WTC11 (cell line): ENCODE data around the gene SGTA. TPM values are rescaled to one million over a fixed set of nuclear protein-coding genes. Genes with fewer than 3 reads are reported as not detected.

Experiments used
- ATAC-seq: fragments of 200-7000 bp; cut with Tn5 transposase; 2 replicates; pipeline ENCODE4 v1.10.0; 2021; ENCODE audit warnings: mild to moderate bottlenecking, moderate library complexity
- CTCF ChIA-PET: fragments of 300-600 bp; sonication (Branson Sonifier 250); formaldehyde crosslinking; loops from one replicate; lab custom pipeline; 2021; ENCODE audit warnings: antibody characterized with exemption; lab: Charles Lee
- POLR2A ChIA-PET: fragments of 350-600 bp; sonication (Branson Sonifier 250); formaldehyde crosslinking; loops from one replicate; lab custom pipeline; 2021; ENCODE audit warnings: antibody characterized with exemption; lab: Charles Lee
- DNase-seq: peaks from one replicate; pipeline ENCODE4 v3.0.0; 2021; ENCODE audit warnings: low spot score
- H3K27ac Mint-ChIP-seq: 2 replicates; pipeline ENCODE4 v1.8.0; 2021; ENCODE audit warnings: mixed read lengths
- H3K27me3 Mint-ChIP-seq: 2 replicates; pipeline ENCODE4 v1.8.0; 2021; ENCODE audit warnings: low read depth, mild to moderate bottlenecking, moderate library complexity, mixed read lengths
- H3K36me3 Mint-ChIP-seq: 2 replicates; pipeline ENCODE4 v1.8.0; 2021; ENCODE audit warnings: mixed read lengths
- H3K4me1 Mint-ChIP-seq: 2 replicates; pipeline ENCODE4 v1.8.0; 2022; ENCODE audit warnings: mixed read lengths
- H3K4me3 Mint-ChIP-seq: 2 replicates; pipeline ENCODE4 v1.8.0; 2021; ENCODE audit warnings: mild to moderate bottlenecking, moderate library complexity, mixed read lengths
- H3K9me3 Mint-ChIP-seq: 2 replicates; pipeline ENCODE4 v1.8.0; 2021; ENCODE audit warnings: mixed read lengths
- EMX1 ChIP-seq: fragments of 250-450 bp; sonication (Bioruptor Pico); IDR thresholded peaks from 2 replicates; pipeline ENCODE4 v1.8.0; 2021; ENCODE audit warnings: mild to moderate bottlenecking
- ESRRA ChIP-seq: sonication (generic); formaldehyde crosslinking; IDR thresholded peaks from 2 replicates; pipeline ENCODE4 v1.8.1; 2022; ENCODE audit warnings: mild to moderate bottlenecking, missing genetic modification reagents, borderline replicate concordance
- ETV6 ChIP-seq: sonication (generic); formaldehyde crosslinking; IDR thresholded peaks from 2 replicates; pipeline ENCODE4 v1.8.1; 2022; ENCODE audit warnings: mild to moderate bottlenecking, missing genetic modification reagents
- FOXJ3 ChIP-seq: sonication (generic); formaldehyde crosslinking; IDR thresholded peaks from 2 replicates; pipeline ENCODE4 v1.9.0; 2021; ENCODE audit warnings: missing genetic modification reagents, mild to moderate bottlenecking, borderline replicate concordance
- GRHL2 ChIP-seq: fragments of 250-450 bp; sonication (Bioruptor Pico); IDR thresholded peaks from 2 replicates; pipeline ENCODE4 v1.8.0; 2022; ENCODE audit warnings: mild to moderate bottlenecking, moderate library complexity; ENCODE audit not compliant: insufficient replicate concordance, severe bottlenecking
- IRF2 ChIP-seq: sonication (generic); formaldehyde crosslinking; IDR thresholded peaks from 2 replicates; pipeline ENCODE4 v1.8.0; 2022; ENCODE audit warnings: low read depth, missing genetic modification reagents, borderline replicate concordance
- JUN ChIP-seq: sonication (generic); formaldehyde crosslinking; IDR thresholded peaks from 2 replicates; pipeline ENCODE4 v1.8.0; 2023; ENCODE audit warnings: mild to moderate bottlenecking, missing genetic modification reagents
- PRRX2 ChIP-seq: fragments of 250-450 bp; sonication (Bioruptor Pico); IDR thresholded peaks from 2 replicates; pipeline ENCODE4 v1.8.0; 2021; ENCODE audit warnings: mild to moderate bottlenecking
- TCF7 ChIP-seq: sonication (generic); formaldehyde crosslinking; IDR thresholded peaks from 2 replicates; pipeline ENCODE4 v1.8.0; 2022; ENCODE audit warnings: mild to moderate bottlenecking, low read depth, missing genetic modification reagents, moderate library complexity
- ZNF263 ChIP-seq: sonication (generic); formaldehyde crosslinking; IDR thresholded peaks from 2 replicates; pipeline ENCODE4 v1.8.1; 2022; ENCODE audit warnings: low read depth, mild to moderate bottlenecking, moderate library complexity, missing genetic modification reagents
- ZNF416 ChIP-seq: fragments of 250-450 bp; sonication (Bioruptor Pico); IDR thresholded peaks from 2 replicates; pipeline ENCODE4 v1.9.0; 2021; ENCODE audit warnings: mild to moderate bottlenecking, inconsistent platforms
- total RNA-seq: library from RNA; stranded (reverse); gene quantifications from 3 replicates; pipeline ENCODE4 v1.2.3, GENCODE V29; 2021
- TF ChIP-seq, protein P1 (sequence below): fragments of 250-450 bp; sonication (Bioruptor Pico); IDR thresholded peaks from 2 replicates; pipeline ENCODE4 v1.8.0; 2021; ENCODE audit warnings: mild to moderate bottlenecking
- TF ChIP-seq, protein P2 (sequence below): sonication (generic); formaldehyde crosslinking; IDR thresholded peaks from 2 replicates; pipeline ENCODE4 v1.8.0; 2023; ENCODE audit warnings: mild to moderate bottlenecking, missing genetic modification reagents
- TF ChIP-seq, protein P3 (sequence below): sonication (generic); formaldehyde crosslinking; IDR thresholded peaks from 2 replicates; pipeline ENCODE4 v1.8.1; 2022; ENCODE audit warnings: low read depth, missing genetic modification reagents, borderline replicate concordance
- TF ChIP-seq, protein P4 (sequence below): sonication (generic); formaldehyde crosslinking; IDR thresholded peaks from 2 replicates; pipeline ENCODE4 v1.8.1; 2022; ENCODE audit warnings: mild to moderate bottlenecking, missing genetic modification reagents, moderate library complexity, borderline replicate concordance
- TF ChIP-seq, protein P5 (sequence below): sonication (generic); formaldehyde crosslinking; conservative IDR thresholded peaks from 2 replicates; pipeline ENCODE4 v1.8.1; 2022; ENCODE audit warnings: mild to moderate bottlenecking, missing genetic modification reagents
- TF ChIP-seq, protein P6 (sequence below): sonication (generic); formaldehyde crosslinking; IDR thresholded peaks from 2 replicates; pipeline ENCODE4 v1.8.1; 2023; ENCODE audit warnings: mild to moderate bottlenecking, missing genetic modification reagents, moderate library complexity
- TF ChIP-seq, protein P7 (sequence below): sonication (generic); formaldehyde crosslinking; IDR thresholded peaks from 2 replicates; pipeline ENCODE4 v1.8.1; 2022; ENCODE audit warnings: low read depth, mild to moderate bottlenecking, moderate library complexity, missing genetic modification reagents, borderline replicate concordance
- TF ChIP-seq, protein P8 (sequence below): sonication (generic); formaldehyde crosslinking; IDR thresholded peaks from 2 replicates; pipeline ENCODE4 v1.8.0; 2022; ENCODE audit warnings: mild to moderate bottlenecking, missing genetic modification reagents

SGTA gene
- total RNA-seq, 1 experiment from 2014 or later, result 91.2 TPM

DNA sequence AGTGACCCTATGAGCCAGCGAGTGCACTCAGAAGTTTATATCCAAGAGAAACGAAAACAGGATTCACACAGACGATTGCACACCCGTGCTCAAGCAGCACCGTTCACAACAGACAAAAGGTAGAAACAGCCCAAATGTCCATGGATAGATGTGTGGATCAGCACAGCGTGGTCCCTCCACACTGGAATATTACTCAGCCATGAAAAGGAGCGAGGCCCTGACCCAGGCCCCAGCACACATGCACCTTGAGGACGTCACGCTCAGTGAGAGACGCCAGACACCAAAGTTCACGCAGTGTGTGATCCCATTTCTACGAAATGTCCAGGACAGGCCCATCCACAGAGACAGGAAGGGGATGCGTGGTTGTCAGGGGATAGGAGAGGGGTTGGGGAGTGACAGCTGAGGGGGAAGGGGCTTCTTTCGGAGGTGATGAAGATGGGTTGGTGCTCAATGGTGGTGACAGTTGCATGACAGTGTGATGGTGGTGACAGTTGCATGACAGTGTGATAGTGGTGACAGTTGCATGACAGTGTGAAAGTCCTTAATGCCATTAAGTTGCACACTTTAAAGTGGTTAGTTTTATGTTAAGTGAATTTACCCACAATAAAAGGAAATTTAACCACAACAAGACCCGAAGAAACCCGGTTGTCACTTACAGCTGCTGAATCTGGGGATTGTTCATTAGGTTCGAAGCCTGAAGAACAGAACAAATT is 24.3 kb downstream of the SGTA start:
- ATAC-seq (no peak), DNase-seq (no peak)
- POLR2A ChIA-PET, result no interaction called here
- no peak for TF ChIP-seq JUN
- TF ChIP-seq, protein P1, sequence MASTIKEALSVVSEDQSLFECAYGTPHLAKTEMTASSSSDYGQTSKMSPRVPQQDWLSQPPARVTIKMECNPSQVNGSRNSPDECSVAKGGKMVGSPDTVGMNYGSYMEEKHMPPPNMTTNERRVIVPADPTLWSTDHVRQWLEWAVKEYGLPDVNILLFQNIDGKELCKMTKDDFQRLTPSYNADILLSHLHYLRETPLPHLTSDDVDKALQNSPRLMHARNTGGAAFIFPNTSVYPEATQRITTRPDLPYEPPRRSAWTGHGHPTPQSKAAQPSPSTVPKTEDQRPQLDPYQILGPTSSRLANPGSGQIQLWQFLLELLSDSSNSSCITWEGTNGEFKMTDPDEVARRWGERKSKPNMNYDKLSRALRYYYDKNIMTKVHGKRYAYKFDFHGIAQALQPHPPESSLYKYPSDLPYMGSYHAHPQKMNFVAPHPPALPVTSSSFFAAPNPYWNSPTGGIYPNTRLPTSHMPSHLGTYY (CRISPR knock-in tag), result no peak
- Mint-ChIP-seq H3K36me3 (peaks cover 44% of the 10 kb centered on the region), H3K4me3 (no peak overlapping the region), H3K9me3 (no peaks in the 10 kb centered on the region), H3K27me3 (no peaks in the 10 kb centered on the region), H3K4me1 (no peaks in the 10 kb centered on the region), H3K27ac (no peak overlapping the region)
- CTCF ChIA-PET, result interaction anchor here (1.0 kb wide), 1 partner anchor 122 kb away, joined by 3 read pairs; no protein-coding TSS in a partner anchor

DNA sequence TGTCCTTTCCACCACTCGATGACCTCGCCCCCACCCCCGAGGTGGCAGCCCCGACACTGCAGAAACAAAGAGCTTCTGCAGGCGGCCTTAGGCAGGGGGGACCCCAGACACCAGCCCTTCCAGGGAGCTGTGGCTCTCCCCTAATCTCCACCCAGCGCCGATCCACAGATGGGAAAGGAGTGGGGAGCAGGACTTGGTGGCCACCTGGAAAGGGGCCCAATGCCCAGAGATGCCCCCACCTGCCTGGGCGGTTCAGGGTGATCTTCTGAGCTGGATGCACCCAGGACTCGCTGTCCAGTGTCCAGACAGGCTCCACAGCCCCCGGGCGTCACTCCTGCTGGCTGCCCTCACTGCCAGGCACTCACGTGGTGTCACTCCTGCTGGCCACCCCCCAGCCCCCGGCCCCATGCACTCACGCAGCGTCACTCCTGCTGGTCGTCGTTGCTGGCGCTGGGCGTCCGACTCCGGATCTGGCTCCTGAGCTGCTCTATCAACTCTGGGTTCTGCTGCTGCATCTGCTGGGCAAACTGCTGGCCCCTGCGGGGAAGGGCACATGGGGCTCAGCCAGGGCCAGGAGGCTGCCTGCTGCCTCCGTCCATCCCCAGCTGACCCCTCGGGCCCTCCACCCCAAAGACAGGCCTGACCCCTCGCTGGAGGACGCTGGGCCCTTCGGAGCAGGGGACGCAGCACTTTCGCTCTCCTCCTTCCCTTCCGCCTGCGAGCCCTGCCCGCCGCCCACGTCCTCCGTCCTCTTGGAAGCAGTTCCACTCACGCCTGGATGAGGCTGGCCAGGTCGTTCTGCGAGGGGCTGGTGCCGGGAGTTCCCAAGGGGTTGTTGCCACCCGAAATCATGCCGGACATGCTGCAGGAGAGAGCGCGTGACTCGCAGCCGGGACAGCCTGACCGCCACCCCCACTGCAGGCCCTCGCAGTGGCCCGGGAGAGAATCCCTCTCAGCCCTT is 25.9 kb downstream of the SGTA start:
- CTCF ChIA-PET, result no interaction called here
- Mint-ChIP-seq H3K4me1 (no peaks in the 10 kb centered on the region), H3K27ac (no peak overlapping the region), H3K4me3 (no peak overlapping the region), H3K36me3 (peaks cover 40% of the 10 kb centered on the region), H3K9me3 (no peaks in the 10 kb centered on the region), H3K27me3 (no peaks in the 10 kb centered on the region)
- TF ChIP-seq ESRRA, result no peak
- TF ChIP-seq, protein P2, sequence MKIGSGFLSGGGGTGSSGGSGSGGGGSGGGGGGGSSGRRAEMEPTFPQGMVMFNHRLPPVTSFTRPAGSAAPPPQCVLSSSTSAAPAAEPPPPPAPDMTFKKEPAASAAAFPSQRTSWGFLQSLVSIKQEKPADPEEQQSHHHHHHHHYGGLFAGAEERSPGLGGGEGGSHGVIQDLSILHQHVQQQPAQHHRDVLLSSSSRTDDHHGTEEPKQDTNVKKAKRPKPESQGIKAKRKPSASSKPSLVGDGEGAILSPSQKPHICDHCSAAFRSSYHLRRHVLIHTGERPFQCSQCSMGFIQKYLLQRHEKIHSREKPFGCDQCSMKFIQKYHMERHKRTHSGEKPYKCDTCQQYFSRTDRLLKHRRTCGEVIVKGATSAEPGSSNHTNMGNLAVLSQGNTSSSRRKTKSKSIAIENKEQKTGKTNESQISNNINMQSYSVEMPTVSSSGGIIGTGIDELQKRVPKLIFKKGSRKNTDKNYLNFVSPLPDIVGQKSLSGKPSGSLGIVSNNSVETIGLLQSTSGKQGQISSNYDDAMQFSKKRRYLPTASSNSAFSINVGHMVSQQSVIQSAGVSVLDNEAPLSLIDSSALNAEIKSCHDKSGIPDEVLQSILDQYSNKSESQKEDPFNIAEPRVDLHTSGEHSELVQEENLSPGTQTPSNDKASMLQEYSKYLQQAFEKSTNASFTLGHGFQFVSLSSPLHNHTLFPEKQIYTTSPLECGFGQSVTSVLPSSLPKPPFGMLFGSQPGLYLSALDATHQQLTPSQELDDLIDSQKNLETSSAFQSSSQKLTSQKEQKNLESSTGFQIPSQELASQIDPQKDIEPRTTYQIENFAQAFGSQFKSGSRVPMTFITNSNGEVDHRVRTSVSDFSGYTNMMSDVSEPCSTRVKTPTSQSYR (CRISPR knock-in tag), result no peak
- TF ChIP-seq, protein P3, sequence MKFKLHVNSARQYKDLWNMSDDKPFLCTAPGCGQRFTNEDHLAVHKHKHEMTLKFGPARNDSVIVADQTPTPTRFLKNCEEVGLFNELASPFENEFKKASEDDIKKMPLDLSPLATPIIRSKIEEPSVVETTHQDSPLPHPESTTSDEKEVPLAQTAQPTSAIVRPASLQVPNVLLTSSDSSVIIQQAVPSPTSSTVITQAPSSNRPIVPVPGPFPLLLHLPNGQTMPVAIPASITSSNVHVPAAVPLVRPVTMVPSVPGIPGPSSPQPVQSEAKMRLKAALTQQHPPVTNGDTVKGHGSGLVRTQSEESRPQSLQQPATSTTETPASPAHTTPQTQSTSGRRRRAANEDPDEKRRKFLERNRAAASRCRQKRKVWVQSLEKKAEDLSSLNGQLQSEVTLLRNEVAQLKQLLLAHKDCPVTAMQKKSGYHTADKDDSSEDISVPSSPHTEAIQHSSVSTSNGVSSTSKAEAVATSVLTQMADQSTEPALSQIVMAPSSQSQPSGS, result no peak
- TF ChIP-seq, protein P4, sequence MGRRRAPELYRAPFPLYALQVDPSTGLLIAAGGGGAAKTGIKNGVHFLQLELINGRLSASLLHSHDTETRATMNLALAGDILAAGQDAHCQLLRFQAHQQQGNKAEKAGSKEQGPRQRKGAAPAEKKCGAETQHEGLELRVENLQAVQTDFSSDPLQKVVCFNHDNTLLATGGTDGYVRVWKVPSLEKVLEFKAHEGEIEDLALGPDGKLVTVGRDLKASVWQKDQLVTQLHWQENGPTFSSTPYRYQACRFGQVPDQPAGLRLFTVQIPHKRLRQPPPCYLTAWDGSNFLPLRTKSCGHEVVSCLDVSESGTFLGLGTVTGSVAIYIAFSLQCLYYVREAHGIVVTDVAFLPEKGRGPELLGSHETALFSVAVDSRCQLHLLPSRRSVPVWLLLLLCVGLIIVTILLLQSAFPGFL (CRISPR knock-in tag), result no peak
- TF ChIP-seq IRF2, result no peak
- no peak for TF ChIP-seq EMX1 (CRISPR knock-in tag)
- TF ChIP-seq, protein P5, sequence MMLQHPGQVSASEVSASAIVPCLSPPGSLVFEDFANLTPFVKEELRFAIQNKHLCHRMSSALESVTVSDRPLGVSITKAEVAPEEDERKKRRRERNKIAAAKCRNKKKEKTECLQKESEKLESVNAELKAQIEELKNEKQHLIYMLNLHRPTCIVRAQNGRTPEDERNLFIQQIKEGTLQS, result no peak
- TF ChIP-seq, protein P6, sequence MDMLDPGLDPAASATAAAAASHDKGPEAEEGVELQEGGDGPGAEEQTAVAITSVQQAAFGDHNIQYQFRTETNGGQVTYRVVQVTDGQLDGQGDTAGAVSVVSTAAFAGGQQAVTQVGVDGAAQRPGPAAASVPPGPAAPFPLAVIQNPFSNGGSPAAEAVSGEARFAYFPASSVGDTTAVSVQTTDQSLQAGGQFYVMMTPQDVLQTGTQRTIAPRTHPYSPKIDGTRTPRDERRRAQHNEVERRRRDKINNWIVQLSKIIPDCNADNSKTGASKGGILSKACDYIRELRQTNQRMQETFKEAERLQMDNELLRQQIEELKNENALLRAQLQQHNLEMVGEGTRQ (CRISPR knock-in tag), result no peak
- DNase-seq, result no peak
- ATAC-seq, result no peak
- POLR2A ChIA-PET, result no interaction called here

DNA sequence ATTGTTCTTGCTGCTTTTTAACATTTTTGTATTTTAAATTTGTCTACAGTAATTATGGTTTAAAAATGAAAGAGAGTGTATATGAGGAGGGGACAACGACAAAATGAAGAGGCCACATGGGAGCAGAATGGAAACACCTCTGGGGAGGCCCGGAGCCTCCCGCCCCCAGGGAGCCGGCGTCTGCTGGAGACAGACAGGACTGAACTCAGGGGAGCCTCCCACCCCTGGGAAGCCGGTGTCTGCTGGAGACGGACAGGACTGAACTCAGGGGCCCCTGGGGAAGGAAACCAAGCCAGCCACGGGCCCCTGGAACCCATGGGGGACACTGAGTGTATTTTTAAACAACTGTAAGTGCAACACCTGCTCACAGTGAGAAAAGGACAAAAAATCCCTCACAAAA is 26.6 kb downstream of the SGTA start:
- POLR2A ChIA-PET, result no interaction called here
- CTCF ChIA-PET, result no interaction called here
- DNase-seq, result no peak
- TF ChIP-seq ETV6 (CRISPR knock-in tag), result no peak
- TF ChIP-seq, protein P7, sequence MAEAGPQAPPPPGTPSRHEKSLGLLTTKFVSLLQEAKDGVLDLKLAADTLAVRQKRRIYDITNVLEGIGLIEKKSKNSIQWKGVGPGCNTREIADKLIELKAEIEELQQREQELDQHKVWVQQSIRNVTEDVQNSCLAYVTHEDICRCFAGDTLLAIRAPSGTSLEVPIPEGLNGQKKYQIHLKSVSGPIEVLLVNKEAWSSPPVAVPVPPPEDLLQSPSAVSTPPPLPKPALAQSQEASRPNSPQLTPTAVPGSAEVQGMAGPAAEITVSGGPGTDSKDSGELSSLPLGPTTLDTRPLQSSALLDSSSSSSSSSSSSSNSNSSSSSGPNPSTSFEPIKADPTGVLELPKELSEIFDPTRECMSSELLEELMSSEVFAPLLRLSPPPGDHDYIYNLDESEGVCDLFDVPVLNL, result no peak
- TF ChIP-seq TCF7 (CRISPR knock-in tag), result no peak
- no peak for TF ChIP-seq ZNF263 (CRISPR knock-in tag)
- no peak for TF ChIP-seq GRHL2 (CRISPR knock-in tag)
- TF ChIP-seq PRRX2 (CRISPR knock-in tag), result no peak
- TF ChIP-seq FOXJ3 (CRISPR knock-in tag), result no peak
- no peak for TF ChIP-seq ZNF416 (CRISPR knock-in tag)
- TF ChIP-seq, protein P8, sequence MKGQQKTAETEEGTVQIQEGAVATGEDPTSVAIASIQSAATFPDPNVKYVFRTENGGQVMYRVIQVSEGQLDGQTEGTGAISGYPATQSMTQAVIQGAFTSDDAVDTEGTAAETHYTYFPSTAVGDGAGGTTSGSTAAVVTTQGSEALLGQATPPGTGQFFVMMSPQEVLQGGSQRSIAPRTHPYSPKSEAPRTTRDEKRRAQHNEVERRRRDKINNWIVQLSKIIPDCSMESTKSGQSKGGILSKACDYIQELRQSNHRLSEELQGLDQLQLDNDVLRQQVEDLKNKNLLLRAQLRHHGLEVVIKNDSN, result no peak

More for the DNA sequence above, 26.6 kb downstream of the SGTA start:
- H3K4me3 Mint-ChIP-seq, result no peak overlapping the region
- H3K36me3 Mint-ChIP-seq, result peaks cover 40% of the 10 kb centered on the region
- ATAC-seq, result no peak
- no peaks in the 10 kb centered on the region for H3K9me3 Mint-ChIP-seq
- no peaks in the 10 kb centered on the region for H3K27me3 Mint-ChIP-seq
- H3K4me1 Mint-ChIP-seq, result no peaks in the 10 kb centered on the region
- H3K27ac Mint-ChIP-seq, result no peak overlapping the region
